HepG2 (cell line): ENCODE data around the gene KCNT1. TPM values are rescaled to one million over a fixed set of nuclear protein-coding genes. Genes with fewer than 3 reads are reported as not detected.

Source experiments
- ATAC-seq: fragments of 200-7000 bp; cut with Tn5 transposase; 3 replicates; pipeline ENCODE4 v1.9.1; 2020; ENCODE audit warnings: mild to moderate bottlenecking, moderate library complexity
- BruUV-seq: library from RNA; stranded (reverse); fragments of 400-500 nt; replicated peaks from 2 replicates; lab custom pipeline; 2021; lab: Mats Ljungman, UMichigan
- CTCF ChIA-PET: fragments of 300-600 bp; formaldehyde crosslinking; extraction: SDS; loops from one replicate; lab custom pipeline; 2021; ENCODE audit warnings: low total read pairs, inconsistent platforms, low intra/inter-chr PET ratio; lab: Yijun Ruan, JAX
- POLR2A ChIA-PET: fragments of 350-600 bp; sonication (Branson Sonifier 250); formaldehyde crosslinking; loops from one replicate; lab custom pipeline; 2020; ENCODE audit warnings: antibody characterized with exemption, inconsistent platforms; lab: Yijun Ruan, JAX
- DNase-seq: peaks from one replicate; pipeline ENCODE4 v3.0.0-alpha.2; 2015; ENCODE audit warnings: low spot score
- FAIRE-seq: peaks from 3 replicates; lab custom pipeline; 2011; peaks lifted over from hg19 to GRCh38; lab: Jason Lieb, UNC
- H2AFZ ChIP-seq: one replicate; pipeline ENCODE4 v1.6.1; 2011; ENCODE audit warnings: low read length, inconsistent platforms
- H3K27ac ChIP-seq: fragments of 300-600 bp; 3 replicates; pipeline ENCODE4 v1.8.0; 2011; ENCODE audit warnings: mixed run types, mild to moderate bottlenecking, mixed read lengths, low read length, inconsistent platforms; ENCODE audit not compliant: insufficient read depth; ENCODE audit errors: extremely low read length
- H3K27me3 ChIP-seq, 2 experiments: fragments of 200-600 bp in 1 of 2; 2 replicates in 1 of 2; 3 replicates in 1 of 2; pipeline versions ENCODE4 v1.6.0 to v1.8.0; 2011; ENCODE audit warnings: low read length in 2 of 2, mild to moderate bottlenecking in 2 of 2, moderate library complexity in 2 of 2, inconsistent platforms in 1 of 2; ENCODE audit not compliant: insufficient read depth in 2 of 2, control insufficient read depth in 1 of 2
- H3K36me3 ChIP-seq, 2 experiments: fragments of 200-600 bp in 1 of 2; replicated peaks in 1 of 2; 2 replicates in 1 of 2; 3 replicates in 1 of 2; pipeline versions ENCODE4 v1.5.1 to v1.8.0; 2011; ENCODE audit warnings: low read length in 2 of 2, inconsistent platforms in 1 of 2; ENCODE audit not compliant: insufficient read depth in 2 of 2, control insufficient read depth in 1 of 2
- H3K4me1 ChIP-seq: 2 replicates; pipeline ENCODE4 v1.5.1; 2012; ENCODE audit warnings: low read length, inconsistent platforms; ENCODE audit not compliant: insufficient read depth
- H3K4me2 ChIP-seq: 2 replicates; pipeline ENCODE4 v1.6.0; 2011; ENCODE audit warnings: low read depth, low read length, inconsistent platforms
- H3K4me3 ChIP-seq, 3 experiments: fragments of 200-600 bp in 1 of 3; sonication (generic), shearing (Covaris generic) in 1 of 3; replicated peaks in 1 of 3; 2 replicates each; pipeline ENCODE4 v1.5.1; 2011 to 2016; ENCODE audit warnings: low read length in 3 of 3, inconsistent platforms in 2 of 3, low read depth in 2 of 3, mild to moderate bottlenecking in 2 of 3, control low read depth in 1 of 3, mixed read lengths in 1 of 3; ENCODE audit not compliant: insufficient read depth in 1 of 3
- H3K79me2 ChIP-seq: one replicate; pipeline ENCODE4 v1.6.1; 2011; ENCODE audit warnings: low read length, inconsistent platforms; ENCODE audit not compliant: insufficient read depth
- H3K9ac ChIP-seq: 2 replicates; pipeline ENCODE4 v1.6.0; 2011; ENCODE audit warnings: mild to moderate bottlenecking, low read depth, low read length, inconsistent platforms; ENCODE audit not compliant: insufficient read depth
- H3K9me3 ChIP-seq: 2 replicates; pipeline ENCODE4 v1.5.1; 2012; ENCODE audit warnings: mild to moderate bottlenecking, low read length
- H4K20me1 ChIP-seq: 2 replicates; pipeline ENCODE4 v1.6.0; 2011; ENCODE audit warnings: inconsistent platforms, mild to moderate bottlenecking, low read length, moderate library complexity; ENCODE audit not compliant: insufficient read depth
- BCLAF1 ChIP-seq: fragments of 450-650 bp; IDR thresholded peaks from 2 replicates; pipeline ENCODE4 v1.6.1; 2017; ENCODE audit warnings: mild to moderate bottlenecking
- CHCHD3 ChIP-seq: sonication (generic); formaldehyde crosslinking; IDR thresholded peaks from 2 replicates; pipeline ENCODE4 v1.8.0; 2022; ENCODE audit warnings: mild to moderate bottlenecking, missing genetic modification reagents, moderate library complexity
- FOXC1 ChIP-seq: sonication (generic); formaldehyde crosslinking; IDR thresholded peaks from 2 replicates; pipeline ENCODE4 v1.8.0; 2022; ENCODE audit warnings: mild to moderate bottlenecking, missing genetic modification reagents, borderline replicate concordance
- HDAC1 ChIP-seq: sonication (generic); formaldehyde crosslinking; IDR thresholded peaks from 2 replicates; pipeline ENCODE4 v1.5.1; 2020; ENCODE audit warnings: mild to moderate bottlenecking, missing genetic modification reagents
- LBX2 ChIP-seq: sonication (generic); formaldehyde crosslinking; IDR thresholded peaks from 2 replicates; pipeline ENCODE4 v1.5.0; 2020; ENCODE audit warnings: missing genetic modification reagents, mild to moderate bottlenecking, borderline replicate concordance
- MAF1 ChIP-seq: sonication (generic); formaldehyde crosslinking; IDR thresholded peaks from 2 replicates; pipeline ENCODE4 v1.5.0; 2020; ENCODE audit warnings: missing genetic modification reagents, borderline replicate concordance
- PHB2 ChIP-seq: fragments of 450-650 bp; IDR thresholded peaks from 2 replicates; pipeline ENCODE4 v1.6.1; 2018; ENCODE audit not compliant: partially characterized antibody
- RELA ChIP-seq: sonication (generic); formaldehyde crosslinking; IDR thresholded peaks from 2 replicates; pipeline ENCODE4 v1.4.0; 2020; ENCODE audit warnings: missing genetic modification reagents
- SMAD9 ChIP-seq: sonication (generic); formaldehyde crosslinking; IDR thresholded peaks from 2 replicates; pipeline ENCODE4 v1.5.1; 2020; ENCODE audit warnings: mild to moderate bottlenecking, missing genetic modification reagents
- THAP9 ChIP-seq: sonication (generic); formaldehyde crosslinking; IDR thresholded peaks from 2 replicates; pipeline ENCODE4; 2020; ENCODE audit warnings: missing genetic modification reagents, mild to moderate bottlenecking, borderline replicate concordance
- ZBTB10 ChIP-seq: sonication (generic); formaldehyde crosslinking; IDR thresholded peaks from 2 replicates; pipeline ENCODE4 v1.4.0; 2020; ENCODE audit warnings: missing genetic modification reagents, borderline replicate concordance
- ZNF331 ChIP-seq: sonication (generic); formaldehyde crosslinking; IDR thresholded peaks from 2 replicates; pipeline ENCODE4 v1.4.0; 2020; ENCODE audit warnings: missing genetic modification reagents
- ZNF678 ChIP-seq: sonication (generic); formaldehyde crosslinking; IDR thresholded peaks from 2 replicates; pipeline ENCODE4 v1.4.0; 2020; ENCODE audit warnings: mild to moderate bottlenecking, missing genetic modification reagents
- ZNF709 ChIP-seq: sonication (generic); formaldehyde crosslinking; IDR thresholded peaks from 2 replicates; pipeline ENCODE4 v1.5.0; 2020; ENCODE audit warnings: mild to moderate bottlenecking, missing genetic modification reagents
- WGBS: methylation state at CpG from one replicate; pipeline ENCODE4 v1.1.6; 2017; ENCODE audit warnings: low lambda C conversion rate; 5-methylcytosine and 5-hydroxymethylcytosine counted together
- in situ Hi-C: cut with HindIII; loops from 2 replicates; pipeline ENCODE4 v1.10.0; 2017; ENCODE audit warnings: low pct_unique_long_range_greater_than_20kb; ENCODE audit not compliant: extremely low pct_ligation_motif_present
- intact Hi-C: fragments of 100-400 bp; cut with micrococcal nuclease; formaldehyde crosslinking; loops from one replicate; pipeline ENCODE4 v1.10.0; 2022; ENCODE audit not compliant: unreplicated experiment
- polyA plus RNA-seq, 8 experiments: library from polyadenylated mRNA; depleted of rRNA in 3 of 8; stranded (reverse) in 7 of 8; unstranded in 1 of 8; fragments of >200 nt; fragmentation: Illumina TruSeq in 4 of 8; extraction: Trizol in 4 of 8; gene quantifications; 2 replicates each; pipeline versions ENCODE4 v1.2.1 to v1.2.3, GENCODE V29; 2011 to 2016; ENCODE audit warnings: low read depth in 4 of 8, missing spikeins in 1 of 8, mixed read lengths in 1 of 8; ENCODE audit not compliant: insufficient read depth in 1 of 8
- total RNA-seq, 5 experiments: library from RNA; depleted of rRNA; stranded (reverse); fragments of >200 nt; fragmentation: Illumina TruSeq; extraction: Trizol; gene quantifications; 2 replicates each; pipeline ENCODE4 v1.2.3, GENCODE V29; 2016; ENCODE audit warnings: low read depth in 1 of 5

KCNT1 gene
- total and polyA plus RNA-seq, 2 of the 13 experiments (the other 11 are each of a cell fraction or from before 2014, with no cell fraction given), result not detected

- no peak for TF ChIP-seq BCLAF1
- no peak for TF ChIP-seq SMAD9 (CRISPR knock-in tag)
- TF ChIP-seq ZBTB10 (CRISPR knock-in tag), result no peak
Observed at GRCh38 chr9:135761845-135762168, 59.8 kb downstream of the KCNT1 start (continued).

GRCh38 chr9:135762921-135763320, 60.9 kb downstream of the KCNT1 start:
- DNase-seq, result no peak
- ChIA-PET CTCF (no interaction called here), POLR2A (no interaction called here)
- Histone ChIP-seq H3K27ac (no peak overlapping the region), H4K20me1 (no peaks in the 10 kb centered on the region), H3K36me3 (no peaks in the 10 kb centered on the region), H3K4me3 (no peak overlapping the region), H3K4me2 (no peak overlapping the region), H3K79me2 (no peaks in the 10 kb centered on the region), H3K4me1 (no peaks in the 10 kb centered on the region), H3K27me3 (peaks cover 10 to 58% of the 10 kb centered on the region in 2 experiments; a peak in 4 of 5 replicates), H2AFZ (no peak overlapping the region), H3K9me3 (peaks cover 12% of the 10 kb centered on the region), H3K9ac (no peak overlapping the region)
- in situ Hi-C loops, result no loop called here
- no peak for FAIRE-seq
- no CpG with 5 or more reads among the region's 13 CpGs for WGBS
- no peak for ATAC-seq
- BruUV-seq, result no TSS peak
- intact Hi-C loops, result no loop called here
- TF ChIP-seq ZNF709, result no peak
- TF ChIP-seq ZNF678 (CRISPR knock-in tag), result no peak
- TF ChIP-seq CHCHD3 (CRISPR knock-in tag), result no peak
- no peak for TF ChIP-seq FOXC1
- TF ChIP-seq PHB2, result no peak
- no peak for TF ChIP-seq LBX2 (CRISPR knock-in tag)
- no peak for TF ChIP-seq MAF1 (CRISPR knock-in tag)
- no peak for TF ChIP-seq RELA (CRISPR knock-in tag)
- TF ChIP-seq THAP9 (CRISPR knock-in tag), result no peak
- TF ChIP-seq ZNF331 (CRISPR knock-in tag), result no peak
- no peak for TF ChIP-seq HDAC1 (CRISPR knock-in tag)
